ENCODE data around the gene MFAP2. TPM values are rescaled to one million over a fixed set of nuclear protein-coding genes. Genes with fewer than 3 reads are reported as not detected.
"Not testable (repeated sequence)": the region's sequence is repeated elsewhere in the genome, so short reads cannot be mapped to it uniquely, and the experiment has no call there.

Gene MFAP2
- total RNA-seq, 1 experiment from 2014 or later: 141 TPM

DNA sequence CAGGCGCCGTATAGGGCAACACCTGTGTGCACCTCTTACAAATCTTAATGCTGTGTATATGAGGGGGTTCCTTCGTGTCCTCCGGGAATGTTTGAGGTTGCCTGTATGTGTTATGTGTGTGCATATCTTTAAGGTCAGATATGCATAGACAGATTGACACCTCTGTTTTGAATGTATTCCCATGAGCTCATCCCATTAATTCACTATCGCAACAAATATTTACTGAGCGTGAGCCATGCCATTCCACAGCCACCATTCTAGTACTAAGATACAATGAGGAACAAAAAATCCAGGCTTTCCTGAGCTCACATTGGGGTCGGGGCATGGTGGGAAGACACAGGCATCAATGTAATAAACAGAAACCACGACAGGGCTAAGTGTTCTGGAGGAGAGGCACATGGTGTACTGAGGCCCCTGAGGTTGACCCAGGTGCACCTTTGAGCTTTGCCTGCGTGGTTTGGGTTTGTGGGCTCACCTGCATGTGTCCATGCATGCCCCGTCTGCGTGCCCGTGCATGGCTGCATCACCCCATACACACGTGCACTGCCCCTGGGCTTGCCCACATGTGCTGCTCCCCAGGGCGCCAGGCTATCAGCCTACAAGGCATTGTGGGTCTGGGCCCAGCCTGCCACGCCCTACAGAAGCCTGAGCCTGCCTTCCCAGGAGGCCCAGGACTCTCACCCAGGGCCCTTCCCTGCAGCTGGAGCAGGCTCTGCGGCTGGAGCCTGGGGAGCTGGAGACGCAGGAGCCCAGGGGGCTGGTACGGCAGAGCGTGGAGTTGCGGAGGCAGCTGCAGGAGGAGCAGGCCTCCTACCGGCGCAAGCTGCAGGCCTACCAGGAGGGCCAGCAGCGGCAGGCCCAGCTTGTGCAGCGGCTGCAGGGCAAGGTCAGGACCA is 51.0 kb downstream of the MFAP2 start:
- not testable (repeated sequence) for ATAC-seq; H3K27me3 Mint-ChIP-seq (ENCODE audit: low read depth); H3K4me3 Mint-ChIP-seq; DNase-seq (ENCODE audit: low spot score); H3K9me3 Mint-ChIP-seq
- peaks cover 13% of the 10 kb centered on the region for H3K4me1 Mint-ChIP-seq
- POLR2A ChIA-PET: interaction anchor here (1.0 to 1.2 kb wide), 2 partner anchors 8 to 24 kb away, joined by 4 read pairs; partner anchors contain the start of gene CROCC
- CTCF ChIA-PET: interaction anchor here (0.6 to 2.4 kb wide), 12 partner anchors 8 to 308 kb away, joined by 3 to 9 read pairs (median 4); partner anchors contain the start of genes CROCC and RNU1-2
- H3K36me3 Mint-ChIP-seq: peaks cover 23% of the 10 kb centered on the region
- peak overlapping the region; percentile 53; the same call in 1 of the 2 replicates for H3K27ac Mint-ChIP-seq

DNA sequence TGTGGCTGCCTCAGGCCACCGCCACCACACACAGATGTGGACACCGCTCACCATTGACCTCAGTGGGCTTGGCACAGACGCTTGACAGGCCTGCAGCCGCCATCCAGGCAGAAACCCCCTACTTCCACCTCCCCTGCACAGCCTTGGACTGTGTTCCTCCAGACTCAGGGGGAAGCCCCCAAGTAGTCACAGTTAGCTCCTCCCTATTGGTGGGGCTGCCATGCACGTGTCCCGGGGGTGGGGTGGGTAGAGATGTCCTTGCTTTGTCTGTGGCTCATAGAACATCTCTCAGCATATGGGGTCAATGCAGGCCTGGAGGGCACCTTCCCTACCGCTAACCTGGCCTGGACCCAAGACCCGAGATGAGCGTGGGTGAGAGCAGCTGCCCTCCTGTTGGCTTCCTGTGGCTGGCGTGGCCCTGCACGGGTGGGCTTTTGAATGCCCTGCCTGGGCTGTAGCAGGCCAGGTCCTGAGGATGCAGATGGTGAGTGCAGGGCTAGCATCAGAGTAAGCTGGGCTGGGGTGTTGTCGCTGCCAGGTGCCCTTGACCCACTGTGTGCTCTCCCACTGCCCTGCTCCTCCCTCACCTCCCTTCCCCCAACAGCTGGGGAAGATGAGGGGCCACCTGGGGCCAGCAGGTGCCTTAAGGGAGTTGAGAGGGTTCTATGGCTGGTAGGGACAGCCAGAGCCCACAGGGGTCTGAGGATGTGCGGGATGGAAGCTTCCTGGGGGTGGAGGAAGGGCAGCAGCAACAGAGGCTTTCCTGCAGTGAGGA is 52.5 kb downstream of the MFAP2 start:
- TF ChIP-seq TEAD1 (CRISPR knock-in tag; IDR thresholded peaks at IDR 0.05) (no peak), PRRX2 (CRISPR knock-in tag; IDR thresholded peaks at IDR 0.05) (no peak), SMAD4 (CRISPR knock-in tag; IDR thresholded peaks at IDR 0.05) (no peak), NR3C1 (CRISPR knock-in tag; conservative IDR thresholded peaks at IDR 0.05; ENCODE audit: low read depth) (no peak), NFATC4 (CRISPR knock-in tag; IDR thresholded peaks at IDR 0.05) (no peak), ZNF121 (CRISPR knock-in tag; IDR thresholded peaks at IDR 0.05) (no peak), ELF4 (CRISPR knock-in tag; IDR thresholded peaks at IDR 0.05; ENCODE audit: low read depth) (no peak), GABPB1 (CRISPR knock-in tag; IDR thresholded peaks at IDR 0.05) (no peak), MYBL2 (CRISPR knock-in tag; IDR thresholded peaks at IDR 0.05) (no peak)
- TF ChIP-seq, protein P1, sequence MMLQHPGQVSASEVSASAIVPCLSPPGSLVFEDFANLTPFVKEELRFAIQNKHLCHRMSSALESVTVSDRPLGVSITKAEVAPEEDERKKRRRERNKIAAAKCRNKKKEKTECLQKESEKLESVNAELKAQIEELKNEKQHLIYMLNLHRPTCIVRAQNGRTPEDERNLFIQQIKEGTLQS (CRISPR knock-in tag; conservative IDR thresholded peaks at IDR 0.05): no peak
- TF ChIP-seq, protein P2, sequence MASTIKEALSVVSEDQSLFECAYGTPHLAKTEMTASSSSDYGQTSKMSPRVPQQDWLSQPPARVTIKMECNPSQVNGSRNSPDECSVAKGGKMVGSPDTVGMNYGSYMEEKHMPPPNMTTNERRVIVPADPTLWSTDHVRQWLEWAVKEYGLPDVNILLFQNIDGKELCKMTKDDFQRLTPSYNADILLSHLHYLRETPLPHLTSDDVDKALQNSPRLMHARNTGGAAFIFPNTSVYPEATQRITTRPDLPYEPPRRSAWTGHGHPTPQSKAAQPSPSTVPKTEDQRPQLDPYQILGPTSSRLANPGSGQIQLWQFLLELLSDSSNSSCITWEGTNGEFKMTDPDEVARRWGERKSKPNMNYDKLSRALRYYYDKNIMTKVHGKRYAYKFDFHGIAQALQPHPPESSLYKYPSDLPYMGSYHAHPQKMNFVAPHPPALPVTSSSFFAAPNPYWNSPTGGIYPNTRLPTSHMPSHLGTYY (CRISPR knock-in tag; IDR thresholded peaks at IDR 0.05): no peak
- TF ChIP-seq, protein P3, sequence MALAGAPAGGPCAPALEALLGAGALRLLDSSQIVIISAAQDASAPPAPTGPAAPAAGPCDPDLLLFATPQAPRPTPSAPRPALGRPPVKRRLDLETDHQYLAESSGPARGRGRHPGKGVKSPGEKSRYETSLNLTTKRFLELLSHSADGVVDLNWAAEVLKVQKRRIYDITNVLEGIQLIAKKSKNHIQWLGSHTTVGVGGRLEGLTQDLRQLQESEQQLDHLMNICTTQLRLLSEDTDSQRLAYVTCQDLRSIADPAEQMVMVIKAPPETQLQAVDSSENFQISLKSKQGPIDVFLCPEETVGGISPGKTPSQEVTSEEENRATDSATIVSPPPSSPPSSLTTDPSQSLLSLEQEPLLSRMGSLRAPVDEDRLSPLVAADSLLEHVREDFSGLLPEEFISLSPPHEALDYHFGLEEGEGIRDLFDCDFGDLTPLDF (CRISPR knock-in tag; IDR thresholded peaks at IDR 0.05): no peak
- TF ChIP-seq, protein P4, sequence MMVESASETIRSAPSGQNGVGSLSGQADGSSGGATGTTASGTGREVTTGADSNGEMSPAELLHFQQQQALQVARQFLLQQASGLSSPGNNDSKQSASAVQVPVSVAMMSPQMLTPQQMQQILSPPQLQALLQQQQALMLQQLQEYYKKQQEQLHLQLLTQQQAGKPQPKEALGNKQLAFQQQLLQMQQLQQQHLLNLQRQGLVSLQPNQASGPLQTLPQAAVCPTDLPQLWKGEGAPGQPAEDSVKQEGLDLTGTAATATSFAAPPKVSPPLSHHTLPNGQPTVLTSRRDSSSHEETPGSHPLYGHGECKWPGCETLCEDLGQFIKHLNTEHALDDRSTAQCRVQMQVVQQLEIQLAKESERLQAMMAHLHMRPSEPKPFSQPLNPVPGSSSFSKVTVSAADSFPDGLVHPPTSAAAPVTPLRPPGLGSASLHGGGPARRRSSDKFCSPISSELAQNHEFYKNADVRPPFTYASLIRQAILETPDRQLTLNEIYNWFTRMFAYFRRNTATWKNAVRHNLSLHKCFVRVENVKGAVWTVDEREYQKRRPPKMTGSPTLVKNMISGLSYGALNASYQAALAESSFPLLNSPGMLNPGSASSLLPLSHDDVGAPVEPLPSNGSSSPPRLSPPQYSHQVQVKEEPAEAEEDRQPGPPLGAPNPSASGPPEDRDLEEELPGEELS (CRISPR knock-in tag; IDR thresholded peaks at IDR 0.05): no peak
- TF ChIP-seq, protein P5, sequence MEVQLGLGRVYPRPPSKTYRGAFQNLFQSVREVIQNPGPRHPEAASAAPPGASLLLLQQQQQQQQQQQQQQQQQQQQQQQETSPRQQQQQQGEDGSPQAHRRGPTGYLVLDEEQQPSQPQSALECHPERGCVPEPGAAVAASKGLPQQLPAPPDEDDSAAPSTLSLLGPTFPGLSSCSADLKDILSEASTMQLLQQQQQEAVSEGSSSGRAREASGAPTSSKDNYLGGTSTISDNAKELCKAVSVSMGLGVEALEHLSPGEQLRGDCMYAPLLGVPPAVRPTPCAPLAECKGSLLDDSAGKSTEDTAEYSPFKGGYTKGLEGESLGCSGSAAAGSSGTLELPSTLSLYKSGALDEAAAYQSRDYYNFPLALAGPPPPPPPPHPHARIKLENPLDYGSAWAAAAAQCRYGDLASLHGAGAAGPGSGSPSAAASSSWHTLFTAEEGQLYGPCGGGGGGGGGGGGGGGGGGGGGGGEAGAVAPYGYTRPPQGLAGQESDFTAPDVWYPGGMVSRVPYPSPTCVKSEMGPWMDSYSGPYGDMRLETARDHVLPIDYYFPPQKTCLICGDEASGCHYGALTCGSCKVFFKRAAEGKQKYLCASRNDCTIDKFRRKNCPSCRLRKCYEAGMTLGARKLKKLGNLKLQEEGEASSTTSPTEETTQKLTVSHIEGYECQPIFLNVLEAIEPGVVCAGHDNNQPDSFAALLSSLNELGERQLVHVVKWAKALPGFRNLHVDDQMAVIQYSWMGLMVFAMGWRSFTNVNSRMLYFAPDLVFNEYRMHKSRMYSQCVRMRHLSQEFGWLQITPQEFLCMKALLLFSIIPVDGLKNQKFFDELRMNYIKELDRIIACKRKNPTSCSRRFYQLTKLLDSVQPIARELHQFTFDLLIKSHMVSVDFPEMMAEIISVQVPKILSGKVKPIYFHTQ (CRISPR knock-in tag; IDR thresholded peaks at IDR 0.05): no peak

More for the DNA sequence above, 52.5 kb downstream of the MFAP2 start:
- ChIA-PET POLR2A (no interaction called here), CTCF (interaction anchor here (0.6 kb wide), 1 partner anchor 303 kb away, joined by 3 read pairs; no protein-coding TSS in a partner anchor)
- H3K9me3 Mint-ChIP-seq: no peaks in the 10 kb centered on the region
- H3K4me1 Mint-ChIP-seq: peaks cover 20% of the 10 kb centered on the region
- H3K27ac Mint-ChIP-seq: peak overlapping the region; percentile 80; the same call in 1 of the 2 replicates
- DNase-seq (ENCODE audit: low spot score): no peak
- peaks cover 18% of the 10 kb centered on the region; the same call in 1 of the 2 replicates for H3K36me3 Mint-ChIP-seq
- H3K27me3 Mint-ChIP-seq (ENCODE audit: low read depth): no peaks in the 10 kb centered on the region
- H3K4me3 Mint-ChIP-seq: no peak overlapping the region
- no peak for ATAC-seq
